Activated T-cell treated with anti-CD3 and anti-CD28 coated beads, Interleukin-2, amount 50 U/mL, for 4 hours (primary cell): Measurements from ENCODE around the gene ATG9B. TPM values are rescaled to one million over a fixed set of nuclear protein-coding genes. Genes with fewer than 3 reads are reported as not detected.
A peak's percentile ranks its signal among the peaks of the same experiment; 100 is the strongest.

Experiments used
- ATAC-seq, 2 donors: fragments of 200-7000 bp; cut with Tn5 transposase; one replicate each; pipeline ENCODE4 v1.10.0; 2021
- DNase-seq: peaks from one replicate; pipeline ENCODE4 v3.0.0-alpha.2; 2020
- H3K27me3 Mint-ChIP-seq: one replicate; pipeline ENCODE4 v1.8.0; 2021; ENCODE audit warnings: low read depth, mixed read lengths
- H3K36me3 Mint-ChIP-seq: one replicate; pipeline ENCODE4 v1.8.0; 2022; ENCODE audit warnings: mixed read lengths; ENCODE audit not compliant: insufficient read depth
- H3K4me1 Mint-ChIP-seq: one replicate; pipeline ENCODE4 v1.8.0; 2021; ENCODE audit warnings: low read depth, mixed read lengths
- H3K4me3 Mint-ChIP-seq: one replicate; pipeline ENCODE4 v1.8.0; 2021; ENCODE audit warnings: mild to moderate bottlenecking, moderate library complexity, mixed read lengths
- H3K9me3 Mint-ChIP-seq: one replicate; pipeline ENCODE4 v1.8.0; 2021; ENCODE audit warnings: mixed read lengths
- total RNA-seq, 3 donors: library from RNA; stranded (reverse); gene quantifications; one replicate each; pipeline ENCODE4 v1.2.1, GENCODE V29; 2021

ATG9B gene
- total RNA-seq, 3 donors from 2014 or later, result 5.8 to 7.3 (median 6.7) TPM

DNA sequence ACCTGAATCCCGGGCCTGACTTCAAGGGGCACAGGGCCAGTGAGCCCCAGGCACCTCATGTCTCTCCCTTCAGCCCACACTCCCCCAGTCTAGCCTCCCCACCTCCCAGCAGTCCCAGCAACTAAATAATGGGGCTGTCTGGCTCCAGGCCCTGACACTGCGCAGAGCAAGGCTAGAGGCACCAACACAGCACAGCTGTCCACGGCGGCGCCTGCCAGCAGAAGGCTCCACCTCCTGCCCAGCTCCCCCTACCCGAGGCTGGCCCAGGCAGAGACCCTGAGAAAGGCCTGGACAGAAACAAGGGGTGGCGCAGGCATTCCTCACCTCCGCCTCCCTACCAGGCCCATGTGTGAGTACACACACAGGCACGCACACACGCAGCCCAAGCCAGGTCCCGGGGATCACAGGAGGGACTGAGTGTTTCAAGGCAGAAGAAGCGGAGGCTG is 52.2 kb downstream of the ATG9B start:
- no peak overlapping the region for H3K4me3 Mint-ChIP-seq
- peaks cover 35% of the 10 kb centered on the region for H3K4me1 Mint-ChIP-seq
- no peaks in the 10 kb centered on the region for H3K9me3 Mint-ChIP-seq
- peaks cover 8% of the 10 kb centered on the region for H3K27me3 Mint-ChIP-seq
- DNase-seq (no peak), ATAC-seq (no peak)
- no peaks in the 10 kb centered on the region for H3K36me3 Mint-ChIP-seq

DNA sequence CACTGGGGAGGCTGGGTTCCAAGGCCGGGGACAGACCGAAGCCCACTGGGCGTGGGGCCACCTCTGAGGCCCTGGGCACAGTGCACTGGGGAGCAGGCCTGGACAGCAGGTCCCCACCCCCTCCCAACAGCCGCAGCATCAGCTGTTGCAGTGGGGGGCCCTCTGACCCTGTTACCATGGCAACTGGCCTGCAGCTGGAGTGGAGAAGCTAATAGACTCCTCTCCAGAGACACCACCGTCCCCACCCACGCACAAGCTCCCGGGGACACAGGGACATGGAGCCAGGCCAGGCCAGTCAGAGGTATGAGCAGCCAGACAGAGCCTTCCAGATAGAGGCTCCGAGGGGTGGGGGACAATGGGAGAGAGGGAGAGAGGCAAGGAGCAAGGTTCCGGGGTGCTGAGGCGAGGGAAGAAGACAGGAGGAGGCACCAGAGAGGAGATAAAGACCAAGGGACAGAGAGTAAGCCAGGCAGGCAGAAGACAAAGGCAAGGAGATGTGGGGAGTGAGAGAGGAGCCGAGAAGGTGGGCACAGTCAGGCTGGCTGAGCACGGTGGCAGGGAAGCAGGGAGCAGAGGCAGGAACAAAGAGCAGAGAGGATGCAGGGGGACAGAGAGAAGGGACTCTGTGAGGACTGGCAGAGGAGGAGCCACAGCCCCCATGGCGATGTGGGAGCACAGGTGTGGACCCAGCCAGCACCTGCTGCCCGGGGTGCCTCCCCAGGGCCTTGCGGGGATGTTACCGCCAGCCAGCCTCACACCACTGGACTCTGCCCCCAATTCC is 52.9 kb downstream of the ATG9B start:
- DNase-seq, result no peak
- H3K4me3 Mint-ChIP-seq, result peak overlapping the region; percentile 9
- H3K36me3 Mint-ChIP-seq, result no peaks in the 10 kb centered on the region

DNA sequence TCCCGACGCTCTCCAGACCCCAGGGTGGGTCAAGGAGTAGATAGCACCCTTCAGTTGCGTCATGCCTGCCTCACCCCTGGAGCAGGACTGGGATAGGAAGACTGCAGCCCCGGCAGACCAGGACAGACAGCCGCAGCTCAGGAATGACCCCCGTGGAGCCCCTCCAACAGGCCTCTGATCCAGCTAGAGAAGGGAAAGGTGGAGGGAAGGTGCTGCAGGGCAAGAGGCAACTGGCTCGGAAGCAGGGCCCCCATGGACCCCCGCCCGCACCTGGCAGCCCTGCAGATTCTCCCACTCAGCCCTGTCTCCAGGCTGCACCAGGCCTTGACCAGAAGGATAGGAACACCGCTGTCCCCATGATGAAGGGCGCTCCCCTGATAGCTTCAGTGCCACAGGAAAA is 53.9 kb downstream of the ATG9B start:
- H3K36me3 Mint-ChIP-seq, result no peaks in the 10 kb centered on the region

More for the DNA sequence above, 52.9 kb downstream of the ATG9B start:
- no peak for ATAC-seq
- peaks cover 3% of the 10 kb centered on the region for H3K27me3 Mint-ChIP-seq
- no peaks in the 10 kb centered on the region for H3K9me3 Mint-ChIP-seq
- H3K4me1 Mint-ChIP-seq, result peaks cover 31% of the 10 kb centered on the region

DNA sequence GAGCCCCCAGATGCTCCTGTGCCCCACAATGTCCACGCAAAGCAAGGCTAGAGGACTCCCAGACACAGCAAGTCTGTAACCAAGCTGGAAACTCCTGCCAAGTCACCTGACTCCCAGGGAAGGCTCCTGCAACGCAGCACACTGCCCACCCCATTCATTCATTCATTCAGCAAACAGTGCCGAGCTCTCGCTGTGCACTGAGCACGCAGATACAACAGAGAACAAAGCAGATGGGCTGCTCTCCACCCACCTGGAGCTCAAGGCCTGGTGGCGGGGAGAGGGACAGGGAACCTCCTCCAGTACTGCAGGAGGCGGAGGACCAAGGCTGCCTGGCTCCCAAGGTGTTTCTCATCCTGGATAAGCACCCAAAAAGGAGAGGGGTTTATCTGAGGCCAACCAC is 54.8 kb downstream of the ATG9B start:
- Mint-ChIP-seq H3K9me3 (no peaks in the 10 kb centered on the region), H3K4me3 (no peak overlapping the region), H3K36me3 (no peaks in the 10 kb centered on the region), H3K27me3 (no peaks in the 10 kb centered on the region), H3K4me1 (peaks cover 17% of the 10 kb centered on the region)
- DNase-seq (no peak), ATAC-seq (no peak)

More for the DNA sequence above, 53.9 kb downstream of the ATG9B start:
- H3K4me3 Mint-ChIP-seq, result no peak overlapping the region
- DNase-seq (no peak), ATAC-seq (no peak)
- H3K9me3 Mint-ChIP-seq, result no peaks in the 10 kb centered on the region
- no peaks in the 10 kb centered on the region for H3K27me3 Mint-ChIP-seq
- peaks cover 23% of the 10 kb centered on the region for H3K4me1 Mint-ChIP-seq

DNA sequence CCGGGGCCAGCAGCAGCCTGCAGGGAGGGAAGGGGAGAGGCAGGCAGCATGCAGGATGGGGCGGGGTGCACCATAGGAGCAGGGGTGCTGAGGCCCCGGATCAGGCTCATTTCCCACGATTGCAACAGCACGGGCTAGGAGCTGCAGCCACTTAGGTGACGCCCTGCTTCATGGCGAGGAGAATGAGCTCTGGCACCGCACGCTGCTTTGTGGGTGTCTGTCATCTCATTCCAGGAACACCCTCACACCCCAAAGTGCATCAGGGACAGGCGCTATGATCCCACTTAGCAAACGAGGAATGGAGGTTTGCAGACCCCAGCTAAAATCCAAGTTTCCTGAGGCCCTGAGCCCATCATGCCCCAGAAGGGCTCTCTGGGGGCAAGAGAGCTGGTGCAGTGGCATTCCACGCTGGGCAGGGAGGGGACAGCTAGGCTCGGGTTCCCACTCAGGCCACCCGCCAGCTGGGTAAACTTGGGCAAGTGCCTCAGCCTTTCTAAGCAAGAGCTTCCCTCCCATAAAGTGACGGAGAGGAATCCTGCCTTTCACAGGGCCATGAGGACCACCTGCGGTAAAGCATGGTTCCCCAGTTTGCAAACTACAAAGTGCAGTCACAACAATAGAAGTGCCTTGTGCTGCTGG is 55.4 kb downstream of the ATG9B start:
- Mint-ChIP-seq H3K36me3 (no peaks in the 10 kb centered on the region), H3K4me3 (no peak overlapping the region), H3K27me3 (no peaks in the 10 kb centered on the region), H3K4me1 (peaks cover 13% of the 10 kb centered on the region), H3K9me3 (no peaks in the 10 kb centered on the region)
- ATAC-seq (no peak), DNase-seq (no peak)

DNA sequence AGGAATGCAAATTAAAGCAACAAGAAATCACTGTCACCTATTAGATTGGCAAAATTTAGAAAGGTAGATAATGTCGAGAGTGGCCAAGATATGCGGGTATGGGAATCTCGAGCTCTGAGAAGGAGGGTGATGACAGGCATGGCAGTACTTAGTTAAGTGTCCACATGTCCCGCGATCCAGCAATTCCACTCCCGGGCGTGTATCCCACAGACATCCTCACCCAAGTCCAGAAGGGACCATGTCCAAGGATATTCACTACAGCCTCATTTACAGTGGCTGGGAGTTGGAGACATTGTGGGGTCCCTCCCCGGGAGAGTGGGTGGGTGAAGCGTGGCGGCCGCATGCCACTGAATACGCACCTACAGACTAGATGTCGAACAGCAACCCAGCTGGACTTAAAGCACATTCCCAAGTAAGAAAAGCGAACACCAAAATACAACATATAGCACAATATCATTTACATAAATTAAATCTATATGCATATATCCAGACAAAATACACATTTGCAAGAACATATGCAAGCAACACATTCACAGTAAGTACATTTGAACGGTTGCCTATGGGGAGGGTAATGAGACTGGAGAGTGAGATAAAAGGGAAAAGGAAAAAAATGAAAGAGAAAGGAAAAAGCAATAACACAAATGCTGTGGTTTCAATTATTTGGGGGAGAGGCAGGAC is 56.1 kb downstream of the ATG9B start:
- Mint-ChIP-seq H3K4me3 (no peak overlapping the region), H3K27me3 (peaks cover under 1% of the 10 kb centered on the region), H3K9me3 (no peaks in the 10 kb centered on the region), H3K36me3 (no peaks in the 10 kb centered on the region), H3K4me1 (peaks cover 10% of the 10 kb centered on the region)
- no peak for DNase-seq
- ATAC-seq, result no peak

DNA sequence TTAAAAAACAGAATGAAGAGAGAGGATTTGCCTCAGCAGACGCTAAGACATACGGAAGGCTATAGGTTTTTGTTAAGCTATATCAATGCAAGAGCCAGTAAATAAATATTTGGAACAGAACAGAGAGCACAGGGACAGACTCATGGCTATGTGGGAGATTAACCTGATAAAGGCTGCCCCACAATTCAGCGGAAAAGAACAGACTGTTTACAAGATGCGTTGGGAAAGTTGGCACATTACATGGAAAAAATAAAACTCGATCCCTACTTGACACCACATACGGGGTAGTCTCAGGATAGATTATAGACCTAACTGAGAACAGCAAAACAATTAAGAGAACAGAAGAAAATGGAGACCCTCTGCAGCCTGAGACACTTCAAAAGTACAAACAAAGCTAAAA is 56.9 kb downstream of the ATG9B start:
- DNase-seq, result no peak
- no peaks in the 10 kb centered on the region for H3K9me3 Mint-ChIP-seq
- peaks cover 5% of the 10 kb centered on the region for H3K4me1 Mint-ChIP-seq
- no peak for ATAC-seq
- peaks cover 7% of the 10 kb centered on the region for H3K27me3 Mint-ChIP-seq
- no peak overlapping the region for H3K4me3 Mint-ChIP-seq
- no peaks in the 10 kb centered on the region for H3K36me3 Mint-ChIP-seq

DNA sequence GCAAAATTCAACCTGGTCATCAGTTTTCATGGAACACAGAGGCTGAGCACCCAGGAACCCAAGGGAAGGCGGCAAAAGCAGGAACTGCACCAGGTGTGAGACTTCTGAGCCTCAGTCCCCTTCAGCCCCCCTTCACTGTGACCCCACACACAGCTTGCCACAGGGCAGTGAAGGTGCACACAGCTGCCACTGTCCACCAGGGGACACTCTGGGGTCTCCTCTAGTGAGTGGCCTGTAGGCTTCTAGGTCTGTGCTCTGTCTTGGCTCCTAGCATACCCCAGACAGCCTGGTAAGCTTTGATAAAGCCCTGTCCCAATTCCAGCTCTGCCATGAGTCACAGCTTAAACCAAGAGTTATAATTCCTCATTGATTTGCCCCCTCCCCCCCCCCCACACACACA is 58.3 kb downstream of the ATG9B start:
- Mint-ChIP-seq H3K4me1 (peaks cover 2% of the 10 kb centered on the region), H3K9me3 (no peaks in the 10 kb centered on the region), H3K4me3 (no peak overlapping the region), H3K36me3 (no peaks in the 10 kb centered on the region), H3K27me3 (peaks cover 10% of the 10 kb centered on the region)
- ATAC-seq, result no peak
- no peak for DNase-seq

DNA sequence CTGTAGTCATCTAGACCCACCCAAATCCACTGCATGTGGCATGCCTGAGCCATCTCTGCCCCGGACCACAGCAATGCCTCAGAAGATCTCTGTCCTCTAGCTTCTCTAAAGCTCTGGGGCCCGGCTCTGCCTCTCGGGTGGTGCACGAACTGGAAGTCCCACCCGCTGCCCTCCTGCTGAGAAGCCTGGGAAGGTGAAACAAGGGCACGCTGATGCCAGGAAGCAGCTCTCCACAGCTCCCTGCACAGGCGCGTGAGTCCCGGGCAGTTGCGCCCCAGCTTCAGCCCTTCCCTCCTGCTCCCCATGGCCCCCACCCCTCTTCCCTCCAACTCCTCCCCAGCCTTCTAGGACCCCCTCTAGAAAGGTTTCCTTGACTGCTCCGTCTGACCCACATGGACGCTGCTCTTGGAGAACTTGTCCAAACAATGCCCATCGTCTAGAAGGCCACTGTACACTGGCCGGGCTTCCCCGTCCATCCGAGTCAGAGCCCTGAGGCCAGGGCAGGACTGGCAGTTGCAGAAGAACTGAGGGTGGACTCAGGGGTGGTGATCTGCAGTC is 58.9 kb downstream of the ATG9B start:
- no peak for ATAC-seq
- Mint-ChIP-seq H3K9me3 (no peaks in the 10 kb centered on the region), H3K4me1 (peaks cover 5% of the 10 kb centered on the region), H3K27me3 (peaks cover 13% of the 10 kb centered on the region), H3K4me3 (no peak overlapping the region), H3K36me3 (no peaks in the 10 kb centered on the region)
- DNase-seq, result no peak

Other genes with a start within 250 kb of the ATG9B start
- under 1 TPM; 0.24 to 0.58 (median 0.33) TPM for gene TMEM176B, start 224.1 kb downstream of the ATG9B start, total RNA-seq
- gene TMEM176A, start 223.7 kb downstream of the ATG9B start, total RNA-seq, result under 1 TPM; 0.20 to 0.24 (median 0.22) TPM
- under 1 TPM in 1 of 3 donors, not detected in 2; 0.10 TPM for gene AOC1, start 172.0 kb downstream of the ATG9B start, total RNA-seq
- under 1 TPM; 0.49 to 0.71 (median 0.66) TPM for gene KCNH2, start 46.2 kb downstream of the ATG9B start, total RNA-seq
- gene NOS3, start 33.5 kb downstream of the ATG9B start, total RNA-seq, result 1 to 10 TPM; 5.3 to 9.2 (median 8.2) TPM
- 10 to 100 TPM; 48.1 to 54.6 (median 48.5) TPM for gene ABCB8, start 4.0 kb upstream of the ATG9B start, total RNA-seq
- gene ASIC3, start 24.0 kb upstream of the ATG9B start, total RNA-seq, result 1 to 10 TPM; 2.4 to 3.4 (median 3.3) TPM
- 10 to 100 TPM; 14.1 to 15.0 (median 14.3) TPM for gene CDK5, start 33.4 kb upstream of the ATG9B start, total RNA-seq
- gene SLC4A2, start 35.1 kb upstream of the ATG9B start, total RNA-seq, result 100 to 1,000 TPM; 107 to 125 (median 111) TPM
- gene FASTK, start 56.3 kb upstream of the ATG9B start, total RNA-seq, result 100 to 1,000 TPM in 2 of 3 donors, 10 to 100 TPM in 1; 96.5 to 111 (median 104) TPM
- 10 to 100 TPM; 70.3 to 85.3 (median 71.8) TPM for gene TMUB1, start 59.0 kb upstream of the ATG9B start, total RNA-seq
- gene AGAP3, start 62.0 kb upstream of the ATG9B start, total RNA-seq, result 10 to 100 TPM; 29.7 to 46.3 (median 35.1) TPM
- gene GBX1, start 143.2 kb upstream of the ATG9B start, total RNA-seq, result not detected
- gene ASB10, start 162.8 kb upstream of the ATG9B start, total RNA-seq, result not detected
- gene H2BK1, start 186.0 kb upstream of the ATG9B start, total RNA-seq, result not detected
- 100 to 1,000 TPM; 144 to 151 (median 146) TPM for gene ABCF2, start 202.7 kb upstream of the ATG9B start, total RNA-seq
- 10 to 100 TPM; 51.6 to 66.3 (median 51.8) TPM for gene CHPF2, start 208.0 kb upstream of the ATG9B start, total RNA-seq
- gene SMARCD3, start 224.2 kb upstream of the ATG9B start, total RNA-seq, result 1 to 10 TPM; 1.7 to 2.5 (median 2.0) TPM